Thyroid gland (tissue), 4 donors: ENCODE measurements around the gene UNC13A. TPM values are rescaled to one million over a fixed set of nuclear protein-coding genes. Genes with fewer than 3 reads are reported as not detected.

ENCODE experiments used
- DNase-seq, 2 donors: peaks; one replicate each; pipeline ENCODE4 v3.0.0-alpha.2; 2019
- H3K27ac ChIP-seq, 3 donors: fragments of 200-600 bp; sonication (generic); 1 replicate in 2 of 3; 2 replicates in 1 of 3; pipeline ENCODE4 v1.5.1; 2016 to 2019; ENCODE audit warnings: mild to moderate bottlenecking in 1 of 3, moderate library complexity in 1 of 3
- H3K27me3 ChIP-seq: fragments of 200-600 bp; sonication (generic); one replicate; pipeline ENCODE4 v1.5.1; 2019
- H3K36me3 ChIP-seq, 2 donors: fragments of 200-600 bp; sonication (generic); one replicate each; pipeline ENCODE4 v1.5.1; 2016 to 2019
- H3K4me1 ChIP-seq, 2 donors: fragments of 200-600 bp; sonication (generic); one replicate each; pipeline ENCODE4 v1.5.1; 2017 to 2019
- H3K4me3 ChIP-seq, 3 donors: fragments of 200-600 bp; sonication (generic); replicated peaks in 1 of 3; 1 replicate in 2 of 3; 2 replicates in 1 of 3; pipeline ENCODE4 v1.5.1; 2016; ENCODE audit warnings: mild to moderate bottlenecking in 1 of 3
- H3K9me3 ChIP-seq: fragments of 200-600 bp; sonication (generic); one replicate; pipeline ENCODE4 v1.5.1; 2017
- POLR2A ChIP-seq, 2 donors: fragments of 450-650 bp; IDR thresholded peaks; one replicate each; pipeline ENCODE4 v1.6.1; 2017; ENCODE audit warnings: antibody characterized with exemption in 2 of 2, mild to moderate bottlenecking in 2 of 2, moderate library complexity in 1 of 2
- WGBS, 2 donors: methylation state at CpG; one replicate each; pipeline ENCODE4 v1.1.5; 2017; 5-methylcytosine and 5-hydroxymethylcytosine counted together
- intact Hi-C: fragments of 100-400 bp; cut with DNase I; formaldehyde crosslinking; loops from one replicate; pipeline ENCODE4 v1.15.1; 2023
- total RNA-seq, 4 donors: library from RNA; depleted of rRNA; stranded (reverse); fragments of >200 nt; gene quantifications; one replicate each; pipeline ENCODE4 v1.2.3, GENCODE V29; 2016
- TF ChIP-seq, protein P1 (sequence below), 6 experiments: fragments of 200-600 bp in 3 of 6; fragments of 450-650 bp in 3 of 6; sonication (generic) in 3 of 6; IDR thresholded peaks; one replicate each; pipeline ENCODE4 v1.5.1; 2016 to 2019; ENCODE audit warnings: antibody characterized with exemption in 6 of 6, mild to moderate bottlenecking in 2 of 6, inconsistent platforms in 1 of 6, moderate library complexity in 1 of 6

UNC13A gene
- total RNA-seq, 4 donors from 2014 or later: under 0.01 to 2.7 (median 0.21) TPM

DNA sequence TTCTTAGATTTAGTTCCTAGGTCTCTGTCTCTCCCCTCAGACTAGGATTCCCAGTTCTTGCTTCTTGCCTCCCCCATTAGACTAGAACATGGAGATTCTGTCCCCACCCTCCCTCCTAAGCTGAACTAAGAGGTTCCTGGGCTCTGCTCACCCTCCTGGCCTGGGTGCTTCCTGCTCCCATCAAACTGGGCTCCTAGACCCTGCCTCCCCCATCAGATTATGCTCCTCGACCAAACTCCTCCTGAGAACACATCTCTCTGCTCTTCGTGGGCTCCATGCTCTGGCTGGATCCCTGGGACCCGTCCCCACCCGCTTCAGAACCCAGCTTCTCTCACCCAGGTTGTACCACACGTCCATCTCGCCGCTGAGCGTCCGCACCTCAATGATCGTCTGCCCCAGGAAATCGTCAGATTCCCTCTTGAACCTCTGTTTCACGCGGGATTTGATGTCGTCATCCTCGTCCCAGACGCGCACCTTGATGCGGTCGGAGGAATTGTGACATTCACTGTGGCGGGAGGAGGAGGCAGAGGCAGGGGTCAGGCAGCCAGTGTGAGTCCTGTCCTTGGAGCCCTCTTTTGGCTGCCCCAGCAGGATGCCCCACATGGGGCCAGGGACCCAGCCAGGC lies 42.7 kb downstream of the UNC13A start:
- no peaks in the 10 kb centered on the region for H3K36me3 ChIP-seq
- no peaks in the 10 kb centered on the region for H3K27me3 ChIP-seq
- no peaks in the 10 kb centered on the region for H3K4me1 ChIP-seq
- H3K27ac ChIP-seq: no peak overlapping the region
- TF ChIP-seq, protein P1, sequence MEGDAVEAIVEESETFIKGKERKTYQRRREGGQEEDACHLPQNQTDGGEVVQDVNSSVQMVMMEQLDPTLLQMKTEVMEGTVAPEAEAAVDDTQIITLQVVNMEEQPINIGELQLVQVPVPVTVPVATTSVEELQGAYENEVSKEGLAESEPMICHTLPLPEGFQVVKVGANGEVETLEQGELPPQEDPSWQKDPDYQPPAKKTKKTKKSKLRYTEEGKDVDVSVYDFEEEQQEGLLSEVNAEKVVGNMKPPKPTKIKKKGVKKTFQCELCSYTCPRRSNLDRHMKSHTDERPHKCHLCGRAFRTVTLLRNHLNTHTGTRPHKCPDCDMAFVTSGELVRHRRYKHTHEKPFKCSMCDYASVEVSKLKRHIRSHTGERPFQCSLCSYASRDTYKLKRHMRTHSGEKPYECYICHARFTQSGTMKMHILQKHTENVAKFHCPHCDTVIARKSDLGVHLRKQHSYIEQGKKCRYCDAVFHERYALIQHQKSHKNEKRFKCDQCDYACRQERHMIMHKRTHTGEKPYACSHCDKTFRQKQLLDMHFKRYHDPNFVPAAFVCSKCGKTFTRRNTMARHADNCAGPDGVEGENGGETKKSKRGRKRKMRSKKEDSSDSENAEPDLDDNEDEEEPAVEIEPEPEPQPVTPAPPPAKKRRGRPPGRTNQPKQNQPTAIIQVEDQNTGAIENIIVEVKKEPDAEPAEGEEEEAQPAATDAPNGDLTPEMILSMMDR (IDR thresholded peaks at IDR 0.05): no peak
- no peak for TF ChIP-seq POLR2A (IDR thresholded peaks at IDR 0.05)
- WGBS, 2 donors: 87 to 89% methylated on average over 20 of the region's 20 CpGs
- intact Hi-C loops: no loop called here
- H3K4me3 ChIP-seq: no peak overlapping the region
- no peaks in the 10 kb centered on the region for H3K9me3 ChIP-seq
- DNase-seq: no peak

DNA sequence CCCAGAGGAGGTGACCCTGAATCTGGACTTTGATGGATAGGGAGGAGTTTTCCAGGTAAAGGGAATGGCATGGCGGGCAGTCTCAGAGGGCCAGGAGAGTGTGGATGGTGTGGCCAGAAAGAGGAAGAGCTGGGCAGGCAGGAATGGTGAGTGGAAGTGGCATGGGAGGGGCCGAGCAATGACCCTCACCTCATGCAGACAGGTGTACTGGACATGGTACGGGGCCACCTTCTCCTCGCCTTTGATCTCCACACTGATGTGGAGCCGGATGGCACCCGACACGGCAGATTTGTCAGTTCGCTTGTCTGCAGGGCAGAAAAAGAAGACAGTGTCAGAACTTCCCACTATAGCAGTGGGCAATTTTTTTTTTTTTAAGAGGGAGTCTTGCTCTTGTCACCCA lies 45.5 kb downstream of the UNC13A start:
- no peaks in the 10 kb centered on the region for H3K9me3 ChIP-seq
- no peaks in the 10 kb centered on the region for H3K36me3 ChIP-seq
- H3K27me3 ChIP-seq: no peaks in the 10 kb centered on the region
- no peak for DNase-seq
- no peak for TF ChIP-seq POLR2A (IDR thresholded peaks at IDR 0.05)
- TF ChIP-seq, protein P1 (IDR thresholded peaks at IDR 0.05): no peak
- no peaks in the 10 kb centered on the region for H3K4me1 ChIP-seq
- 89 to 93% methylated on average over 8 of the region's 8 CpGs for WGBS, 2 donors
- no peak overlapping the region for H3K4me3 ChIP-seq
- no peak overlapping the region for H3K27ac ChIP-seq
- intact Hi-C loops: no loop called here

GRCh38 chr19:17641846-17642245 lies 46.3 kb downstream of the UNC13A start:
- no peak overlapping the region for H3K4me3 ChIP-seq
- H3K4me1 ChIP-seq: no peaks in the 10 kb centered on the region
- 57 to 59% methylated on average over 1 of the region's 1 CpG for WGBS, 2 donors
- intact Hi-C loops: no loop called here
- no peak overlapping the region for H3K27ac ChIP-seq
- no peak for DNase-seq
- TF ChIP-seq, protein P1 (IDR thresholded peaks at IDR 0.05): no peak
- no peak for TF ChIP-seq POLR2A (IDR thresholded peaks at IDR 0.05)
- no peaks in the 10 kb centered on the region for H3K36me3 ChIP-seq
- no peaks in the 10 kb centered on the region for H3K9me3 ChIP-seq
- no peaks in the 10 kb centered on the region for H3K27me3 ChIP-seq

DNA sequence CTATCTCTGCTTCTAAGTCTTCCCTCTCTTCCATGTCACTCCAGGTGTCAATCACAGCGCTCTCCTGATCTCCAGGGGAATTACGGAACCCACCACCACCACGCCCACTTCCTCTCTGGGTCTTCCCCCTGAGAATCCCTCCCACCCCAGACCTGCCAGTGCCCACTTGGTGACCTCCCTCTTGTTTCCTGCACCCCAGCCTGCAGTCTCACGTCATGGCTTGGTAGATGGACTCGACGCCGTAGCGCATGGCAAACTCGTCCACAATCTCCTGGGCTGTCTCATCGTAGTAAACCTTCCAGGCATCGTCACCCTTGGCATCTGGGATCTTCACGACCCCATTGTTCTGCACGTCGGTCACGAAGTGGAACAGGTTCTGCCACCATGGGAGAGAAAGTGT lies 47.0 kb downstream of the UNC13A start:
- Histone ChIP-seq H3K4me3 (no peak overlapping the region), H3K36me3 (no peaks in the 10 kb centered on the region), H3K9me3 (no peaks in the 10 kb centered on the region), H3K4me1 (no peaks in the 10 kb centered on the region), H3K27ac (no peak overlapping the region), H3K27me3 (no peaks in the 10 kb centered on the region)
- 85% methylated on average over 15 of the region's 15 CpGs for WGBS, 2 donors
- intact Hi-C loops: no loop called here
- no peak for TF ChIP-seq POLR2A (IDR thresholded peaks at IDR 0.05)
- TF ChIP-seq, protein P1 (IDR thresholded peaks at IDR 0.05): no peak
- no peak for DNase-seq

- no peak for TF ChIP-seq POLR2A (IDR thresholded peaks at IDR 0.05)
- TF ChIP-seq, protein P1 (IDR thresholded peaks at IDR 0.05): no peak
- DNase-seq: no peak
- WGBS, 2 donors: 87 to 88% methylated on average over 1 of the region's 1 CpG
- Histone ChIP-seq H3K4me1 (no peaks in the 10 kb centered on the region), H3K9me3 (no peaks in the 10 kb centered on the region), H3K27me3 (no peaks in the 10 kb centered on the region), H3K27ac (no peak overlapping the region), H3K4me3 (no peak overlapping the region), H3K36me3 (no peaks in the 10 kb centered on the region)
- intact Hi-C loops: no loop called here
Observed at GRCh38 chr19:17633700-17634099, 54.5 kb downstream of the UNC13A start.
